ENCODE results near the gene CYP1B1.

GRCh38 chr2:38099099-38100028 lies 23.4 kb upstream of the CYP1B1 start:
- TF ChIP-seq CTCF (IDR thresholded peaks at IDR 0.05) (no peak), POLR2A (IDR thresholded peaks at IDR 0.05) (no peak), POLR2AphosphoS5 (IDR thresholded peaks at IDR 0.05) (no peak)

Data from prostate gland (tissue), 2 donors.